Fibroblast of villous mesenchyme (primary cell): ENCODE measurements around the gene DAPK2. TPM values are rescaled to one million over a fixed set of nuclear protein-coding genes. Genes with fewer than 3 reads are reported as not detected.

Source experiments
- DNase-seq: peaks from one replicate; pipeline ENCODE4 v3.0.0-alpha.2; 2010; ENCODE audit warnings: low read depth
- H3K4me3 ChIP-seq: 2 replicates; pipeline ENCODE4 v1.5.1; 2011; ENCODE audit warnings: low read depth, mild to moderate bottlenecking, low read length
- CTCF ChIP-seq: IDR thresholded peaks from 2 replicates; pipeline ENCODE4 v1.5.1; 2012; ENCODE audit warnings: low read depth, mild to moderate bottlenecking, low read length; ENCODE audit not compliant: insufficient read depth
- total RNA-seq: library from RNA; depleted of rRNA; stranded (reverse); fragments of >200 nt; gene quantifications from 2 replicates; pipeline ENCODE4 v1.2.3, GENCODE V29; 2012

DAPK2 gene
- total RNA-seq, 1 donor: 8.2 TPM

GRCh38 chr15:63891079-63891767, 155.1 kb downstream of the DAPK2 start:
- DNase-seq: peak; percentile 74
- no peak overlapping the region for H3K4me3 ChIP-seq
- TF ChIP-seq CTCF: peak; percentile 96

- no peak for TF ChIP-seq CTCF
Measured at GRCh38 chr15:63890617-63891016, 155.7 kb downstream of the DAPK2 start.

GRCh38 chr15:63889831-63890230, 156.5 kb downstream of the DAPK2 start:
- no peak overlapping the region for H3K4me3 ChIP-seq
- TF ChIP-seq CTCF: no peak
- DNase-seq: no peak

More at GRCh38 chr15:63890617-63891016, 155.7 kb downstream of the DAPK2 start:
- no peak for DNase-seq
- no peak overlapping the region for H3K4me3 ChIP-seq

- no peak overlapping the region for H3K4me3 ChIP-seq
- no peak for TF ChIP-seq CTCF
- DNase-seq: no peak
Measured at GRCh38 chr15:63888823-63889222, 157.5 kb downstream of the DAPK2 start.

GRCh38 chr15:63888146-63888545, 158.1 kb downstream of the DAPK2 start:
- TF ChIP-seq CTCF: no peak
- H3K4me3 ChIP-seq: no peak overlapping the region
- no peak for DNase-seq

- TF ChIP-seq CTCF: no peak
- no peak for DNase-seq
- no peak overlapping the region for H3K4me3 ChIP-seq
Measured at GRCh38 chr15:63887630-63888029, 158.7 kb downstream of the DAPK2 start.

- H3K4me3 ChIP-seq: no peak overlapping the region
- DNase-seq: no peak
- no peak for TF ChIP-seq CTCF
Measured at GRCh38 chr15:63884953-63885352, 161.3 kb downstream of the DAPK2 start.
